ENCODE data around the gene SLC39A1.

SLC39A1 gene

DNA sequence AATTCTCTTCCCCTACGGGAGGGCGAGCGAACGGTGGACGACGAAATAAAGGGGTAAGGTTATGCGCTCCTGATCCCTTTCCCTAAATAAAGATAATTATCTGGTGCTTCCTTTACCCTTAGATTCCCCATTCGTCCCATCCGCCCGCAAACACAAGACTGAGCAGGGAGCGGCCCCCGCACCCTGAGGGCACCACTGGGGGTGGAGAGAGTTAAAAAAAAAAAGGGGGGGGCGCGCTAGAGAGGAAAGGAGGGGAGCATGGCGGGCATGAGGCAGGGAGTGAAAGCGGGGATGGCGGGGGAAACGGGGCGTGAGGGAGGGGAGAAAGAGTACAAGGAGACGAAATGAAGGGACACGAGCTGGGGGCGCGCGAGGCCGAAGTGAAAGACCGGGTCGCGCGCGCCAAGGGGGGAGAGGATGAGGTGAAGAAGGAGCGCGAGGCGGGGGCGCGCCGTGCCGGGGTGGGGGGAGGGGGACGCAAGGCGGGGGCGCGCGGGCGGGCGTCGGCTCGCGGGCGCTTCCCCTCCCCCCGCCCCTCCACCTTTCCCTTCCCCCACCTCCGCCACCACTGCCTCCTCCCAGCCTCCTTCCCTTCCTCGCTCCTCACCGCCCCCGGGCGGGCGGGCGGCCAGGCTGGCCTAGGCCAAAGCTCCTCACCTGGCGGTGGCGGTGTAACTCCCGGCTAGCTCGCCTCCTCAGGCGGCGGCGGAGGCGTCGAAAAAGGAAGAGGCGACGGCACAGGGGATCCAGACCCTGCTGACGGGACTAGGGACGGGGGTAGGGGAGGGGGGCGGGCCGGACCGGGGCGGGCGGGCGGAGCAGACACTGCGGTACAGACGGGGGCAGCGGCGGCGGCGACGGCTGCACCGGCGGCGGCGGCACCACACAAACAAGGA, 41.0 kb downstream of the SLC39A1 start:
- Histone ChIP-seq H4K20me1 (ENCODE audit: insufficient read depth, low read length) (peaks cover 3% of the 10 kb centered on the region; the same call in 1 of the 2 replicates), H3K9me2 (ENCODE audit: low read depth, low read length) (no peaks in the 10 kb centered on the region), H3F3A (ENCODE audit: insufficient read depth, low read length) (no peaks in the 10 kb centered on the region), H3K79me2 (ENCODE audit: insufficient read depth, low read length) (peaks cover 49% of the 10 kb centered on the region), H3K36me3 (ENCODE audit: insufficient read depth, low read length) (peaks cover 28% of the 10 kb centered on the region; the same call in 1 of the 2 replicates), H2AFZ (ENCODE audit: low read length) (no peak overlapping the region), H3K4me3 (ENCODE audit: low read depth, low read length, poor library complexity, severe bottlenecking) (peak overlapping the region; percentile 83), H3K27ac (ENCODE audit: low read depth, low read length, poor library complexity, severe bottlenecking) (peak overlapping the region; percentile 70), H3K27me3 (ENCODE audit: insufficient read depth, low read length) (no peaks in the 10 kb centered on the region), H3K4me1 (ENCODE audit: insufficient read depth, low read length, severe bottlenecking) (peaks cover 34% of the 10 kb centered on the region), H3K4me2 (ENCODE audit: low read length) (peak overlapping the region; percentile 95), H3K9ac (ENCODE audit: low read length) (peak overlapping the region; percentile 87), H3K9me3 (ENCODE audit: low read length) (no peaks in the 10 kb centered on the region)
- TF ChIP-seq, protein P1, sequence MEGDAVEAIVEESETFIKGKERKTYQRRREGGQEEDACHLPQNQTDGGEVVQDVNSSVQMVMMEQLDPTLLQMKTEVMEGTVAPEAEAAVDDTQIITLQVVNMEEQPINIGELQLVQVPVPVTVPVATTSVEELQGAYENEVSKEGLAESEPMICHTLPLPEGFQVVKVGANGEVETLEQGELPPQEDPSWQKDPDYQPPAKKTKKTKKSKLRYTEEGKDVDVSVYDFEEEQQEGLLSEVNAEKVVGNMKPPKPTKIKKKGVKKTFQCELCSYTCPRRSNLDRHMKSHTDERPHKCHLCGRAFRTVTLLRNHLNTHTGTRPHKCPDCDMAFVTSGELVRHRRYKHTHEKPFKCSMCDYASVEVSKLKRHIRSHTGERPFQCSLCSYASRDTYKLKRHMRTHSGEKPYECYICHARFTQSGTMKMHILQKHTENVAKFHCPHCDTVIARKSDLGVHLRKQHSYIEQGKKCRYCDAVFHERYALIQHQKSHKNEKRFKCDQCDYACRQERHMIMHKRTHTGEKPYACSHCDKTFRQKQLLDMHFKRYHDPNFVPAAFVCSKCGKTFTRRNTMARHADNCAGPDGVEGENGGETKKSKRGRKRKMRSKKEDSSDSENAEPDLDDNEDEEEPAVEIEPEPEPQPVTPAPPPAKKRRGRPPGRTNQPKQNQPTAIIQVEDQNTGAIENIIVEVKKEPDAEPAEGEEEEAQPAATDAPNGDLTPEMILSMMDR (IDR thresholded peaks at IDR 0.05; ENCODE audit: low read length), result peak; percentile 36; the same call in 1 of the 2 replicates
- no peak for TF ChIP-seq EZH2 (IDR thresholded peaks at IDR 0.05; ENCODE audit: borderline replicate concordance, low read length)

DNA sequence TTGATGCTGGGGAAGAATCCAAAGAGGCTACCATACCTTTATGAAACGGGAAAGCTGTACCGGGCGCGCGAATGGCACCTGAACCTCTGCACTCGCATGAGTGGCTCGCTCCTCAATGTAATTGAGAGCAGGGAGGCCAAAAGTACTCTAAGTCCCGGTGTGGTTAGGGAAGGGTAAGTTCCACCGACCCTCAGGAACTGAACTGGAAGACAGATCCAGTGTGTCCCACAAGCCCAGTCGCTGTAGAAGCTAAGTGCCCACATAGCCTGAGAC, 41.6 kb downstream of the SLC39A1 start:
- Histone ChIP-seq H2AFZ (ENCODE audit: low read length) (no peak overlapping the region), H3K9me2 (ENCODE audit: low read depth, low read length) (no peaks in the 10 kb centered on the region), H3K27ac (ENCODE audit: low read depth, low read length, poor library complexity, severe bottlenecking) (peak overlapping the region; percentile 70), H3K9me3 (ENCODE audit: low read length) (no peaks in the 10 kb centered on the region), H3K9ac (ENCODE audit: low read length) (peak overlapping the region; percentile 87), H3K36me3 (ENCODE audit: insufficient read depth, low read length) (peaks cover 28% of the 10 kb centered on the region; the same call in 1 of the 2 replicates), H3K79me2 (ENCODE audit: insufficient read depth, low read length) (peaks cover 54% of the 10 kb centered on the region), H3K4me1 (ENCODE audit: insufficient read depth, low read length, severe bottlenecking) (peaks cover 34% of the 10 kb centered on the region), H3K4me2 (ENCODE audit: low read length) (peak overlapping the region; percentile 95), H3K4me3 (ENCODE audit: low read depth, low read length, poor library complexity, severe bottlenecking) (peak overlapping the region; percentile 83), H3K27me3 (ENCODE audit: insufficient read depth, low read length) (no peaks in the 10 kb centered on the region), H4K20me1 (ENCODE audit: insufficient read depth, low read length) (peaks cover 3% of the 10 kb centered on the region; the same call in 1 of the 2 replicates), H3F3A (ENCODE audit: insufficient read depth, low read length) (no peaks in the 10 kb centered on the region)
- TF ChIP-seq EZH2 (IDR thresholded peaks at IDR 0.05; ENCODE audit: borderline replicate concordance, low read length), result no peak
- TF ChIP-seq, protein P1 (IDR thresholded peaks at IDR 0.05; ENCODE audit: low read length), result no peak

- Histone ChIP-seq H2AFZ (ENCODE audit: low read length) (no peak overlapping the region), H3K27me3 (ENCODE audit: insufficient read depth, low read length) (no peaks in the 10 kb centered on the region), H3K9me3 (ENCODE audit: low read length) (no peaks in the 10 kb centered on the region), H3K27ac (ENCODE audit: low read depth, low read length, poor library complexity, severe bottlenecking) (peak overlapping the region; percentile 70), H3K4me1 (ENCODE audit: insufficient read depth, low read length, severe bottlenecking) (peaks cover 34% of the 10 kb centered on the region), H3K9ac (ENCODE audit: low read length) (peak overlapping the region; percentile 87), H3K36me3 (ENCODE audit: insufficient read depth, low read length) (peaks cover 29% of the 10 kb centered on the region), H3F3A (ENCODE audit: insufficient read depth, low read length) (no peaks in the 10 kb centered on the region), H3K9me2 (ENCODE audit: low read depth, low read length) (no peaks in the 10 kb centered on the region), H3K4me3 (ENCODE audit: low read depth, low read length, poor library complexity, severe bottlenecking) (peak overlapping the region; percentile 83), H3K4me2 (ENCODE audit: low read length) (peak overlapping the region; percentile 95), H4K20me1 (ENCODE audit: insufficient read depth, low read length) (peaks cover 3% of the 10 kb centered on the region; the same call in 1 of the 2 replicates), H3K79me2 (ENCODE audit: insufficient read depth, low read length) (peaks cover 59% of the 10 kb centered on the region)
- no peak for TF ChIP-seq EZH2 (IDR thresholded peaks at IDR 0.05; ENCODE audit: borderline replicate concordance, low read length)
- TF ChIP-seq, protein P1 (IDR thresholded peaks at IDR 0.05; ENCODE audit: low read length), result no peak
Measured at GRCh38 chr1:153921080-153921802, 42.1 kb downstream of the SLC39A1 start.

All from OCI-LY1 (cell line).